Measurements from ENCODE around the gene SLF2. TPM values are rescaled to one million over a fixed set of nuclear protein-coding genes. Genes with fewer than 3 reads are reported as not detected.

SLF2 gene
- total RNA-seq, 2 donors from 2014 or later, result 18.5 to 20.3 TPM

GRCh38 chr10:101005361-101005760, 92.6 kb downstream of the SLF2 start:
- ATAC-seq, result no peak
- intact Hi-C loops (cut with DNase I, micrococcal nuclease), result no loop called here
- no peak for DNase-seq

- DNase-seq (no peak), ATAC-seq (no peak)
- intact Hi-C loops (cut with DNase I, micrococcal nuclease), result no loop called here
These were observed 93.3 kb downstream of the SLF2 start for GRCh38 chr10:101005869-101006567.

- DNase-seq (no peak), ATAC-seq (no peak)
- intact Hi-C loops (cut with DNase I, micrococcal nuclease), result no loop called here
These were observed 93.9 kb downstream of the SLF2 start for GRCh38 chr10:101006593-101007098.

GRCh38 chr10:101007099-101007711, 94.4 kb downstream of the SLF2 start:
- ATAC-seq (no peak), DNase-seq (no peak)
- intact Hi-C loops (cut with DNase I, micrococcal nuclease), result no loop called here

GRCh38 chr10:101007915-101008822, 95.4 kb downstream of the SLF2 start:
- ATAC-seq (no peak), DNase-seq (no peak)
- intact Hi-C loops (cut with DNase I, micrococcal nuclease), result no loop called here

GRCh38 chr10:101008823-101009423, 96.2 kb downstream of the SLF2 start:
- ATAC-seq, result no peak
- DNase-seq, result no peak
- intact Hi-C loops (cut with DNase I, micrococcal nuclease), result no loop called here

GRCh38 chr10:101010329-101010728, 97.6 kb downstream of the SLF2 start:
- DNase-seq (no peak), ATAC-seq (no peak)
- intact Hi-C loops (cut with DNase I, micrococcal nuclease), result no loop called here

GRCh38 chr10:101011517-101012423, 99.0 kb downstream of the SLF2 start:
- no peak for ATAC-seq
- DNase-seq, result no peak
- intact Hi-C loops (cut with DNase I, micrococcal nuclease), result no loop called here

GRCh38 chr10:101012525-101013364, 100.0 kb downstream of the SLF2 start:
- DNase-seq, result peak; percentile 87 to 93
- intact Hi-C loops (cut with DNase I, micrococcal nuclease), result no loop called here
- ATAC-seq, result peak; percentile 87

- ATAC-seq (no peak), DNase-seq (no peak)
- intact Hi-C loops (cut with DNase I, micrococcal nuclease), result no loop called here
These were observed 100.6 kb downstream of the SLF2 start for GRCh38 chr10:101013365-101013825.

- intact Hi-C loops (cut with DNase I, micrococcal nuclease), result no loop called here
- DNase-seq, result peak; percentile 69 to 91
These were observed 101.6 kb downstream of the SLF2 start for GRCh38 chr10:101014230-101014884.

More at GRCh38 chr10:101014230-101014884, 101.6 kb downstream of the SLF2 start:
- peak; percentile 64 for ATAC-seq

Small RNA genes lying within 50 kb of the gene (microRNA-seq; reads per million reads assigned to microRNA genes)
- gene MIR608, result 0 reads per million in 2 donors

Other genes starting within 250 kb of the SLF2 start
- gene PAX2, start 167.4 kb upstream of the SLF2 start, total RNA-seq, result not detected
- 100 to 1,000 TPM; 108 to 170 TPM for gene SEMA4G, start 56.5 kb downstream of the SLF2 start, total RNA-seq
- 10 to 100 TPM; 66.9 to 69.3 TPM for gene MRPL43, start 74.5 kb downstream of the SLF2 start, total RNA-seq
- 1 to 10 TPM; 3.7 to 5.8 TPM for gene TWNK, start 74.6 kb downstream of the SLF2 start, total RNA-seq
- gene LZTS2, start 86.8 kb downstream of the SLF2 start, total RNA-seq, result 10 to 100 TPM; 28.7 to 33.9 TPM
- under 1 TPM; 0.21 to 0.78 TPM for gene PDZD7, start 118.2 kb downstream of the SLF2 start, total RNA-seq
- 10 to 100 TPM; 14.7 to 22.0 TPM for gene SFXN3, start 118.3 kb downstream of the SLF2 start, total RNA-seq
- 10 to 100 TPM; 17.7 to 21.0 TPM for gene KAZALD1, start 149.0 kb downstream of the SLF2 start, total RNA-seq
- gene TLX1, start 218.3 kb downstream of the SLF2 start, total RNA-seq, result 1 to 10 TPM in 1 of 2 donors, under 1 TPM in 1; 0.12 to 1.7 TPM

Measured in left colon (tissue), 2 donors.